Lung microvascular endothelial cell (primary cell): Measurements from ENCODE around the gene PRAMEF17. TPM values are rescaled to one million over a fixed set of nuclear protein-coding genes. Genes with fewer than 3 reads are reported as not detected.
"Not testable (repeated sequence)": the region's sequence is repeated elsewhere in the genome, so short reads cannot be mapped to it uniquely, and the experiment has no call there.

ENCODE experiments used
- DNase-seq, 2 donors: peaks; one replicate each; pipeline versions ENCODE4 v3.0.0 to v3.0.0-alpha.2; 2010; ENCODE audit warnings: low read depth in 2 of 2
- total RNA-seq: library from RNA; depleted of rRNA; stranded (reverse); fragments of >200 nt; gene quantifications from 2 replicates; pipeline ENCODE4 v1.2.1, GENCODE V29; 2014

Gene PRAMEF17, protein sequence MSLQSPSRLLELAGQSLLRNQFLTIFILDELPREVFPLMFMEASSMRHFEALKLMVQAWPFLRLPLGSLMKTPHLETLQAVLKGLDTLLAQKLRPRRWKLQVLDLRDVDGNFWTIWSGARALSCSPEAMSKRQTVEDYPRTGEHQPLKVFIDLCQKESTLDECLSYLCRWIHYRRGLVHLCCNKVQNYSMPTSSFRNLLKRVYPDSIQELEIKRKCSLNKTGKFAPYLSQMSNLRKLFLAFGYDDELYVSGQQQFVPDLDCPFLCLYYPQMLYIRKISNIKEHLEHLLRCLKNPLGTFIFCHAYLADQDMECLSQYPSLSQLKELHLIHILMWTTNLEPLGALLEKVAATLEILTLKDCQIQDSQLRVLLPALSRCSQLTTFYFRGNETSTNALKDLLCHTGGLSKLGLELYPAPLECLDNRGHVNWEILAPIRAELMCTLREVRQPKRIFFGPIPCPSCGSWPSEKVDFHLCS
- total RNA-seq = not detected in 2 replicates

DNA sequence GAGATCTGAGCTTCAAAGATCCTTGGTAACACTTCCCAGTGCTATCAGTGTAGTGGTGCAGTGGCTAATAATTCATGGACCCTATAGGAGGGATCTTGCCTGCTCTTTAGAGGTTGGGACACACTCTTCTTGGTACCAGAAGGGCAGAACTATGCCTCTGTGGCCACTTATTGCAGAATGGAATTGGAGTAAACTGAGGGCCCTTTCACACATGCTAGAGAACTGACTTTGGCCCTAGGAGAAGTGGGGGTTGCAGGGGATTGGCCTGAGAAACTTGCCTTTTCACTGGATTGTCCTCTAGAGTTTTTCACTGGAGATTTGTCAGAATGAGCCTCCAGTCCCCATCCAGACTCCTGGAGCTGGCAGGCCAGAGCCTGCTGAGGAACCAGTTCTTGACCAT, at the start of gene PRAMEF17:
PRAMEF17 (plus strand) TSS at position 301 of the 400 bp plus-strand sequence; CDS start at position 327, 26 bp downstream.
- DNase-seq = not testable (repeated sequence)

DNA sequence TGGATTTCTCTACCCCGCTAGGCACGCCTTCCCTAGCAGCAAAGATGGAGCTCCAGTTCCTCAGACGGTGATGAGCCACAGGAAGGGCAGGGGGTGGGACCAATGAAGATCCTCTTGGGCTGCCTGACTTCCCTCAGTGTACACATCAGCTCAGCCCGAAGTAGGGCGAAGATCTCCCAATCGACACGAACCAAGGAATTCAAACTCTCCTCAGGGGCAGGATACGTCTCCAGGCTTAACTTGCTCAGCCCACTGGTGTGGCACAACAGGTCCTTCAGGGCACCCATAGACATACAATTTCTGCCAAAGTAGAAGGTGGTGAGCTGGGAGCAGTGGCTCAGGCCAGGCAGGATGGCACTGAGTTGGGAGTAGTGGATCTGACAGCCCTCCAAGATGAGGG, 46.9 kb upstream of the PRAMEF17 start:
- DNase-seq = not testable (repeated sequence)

DNA sequence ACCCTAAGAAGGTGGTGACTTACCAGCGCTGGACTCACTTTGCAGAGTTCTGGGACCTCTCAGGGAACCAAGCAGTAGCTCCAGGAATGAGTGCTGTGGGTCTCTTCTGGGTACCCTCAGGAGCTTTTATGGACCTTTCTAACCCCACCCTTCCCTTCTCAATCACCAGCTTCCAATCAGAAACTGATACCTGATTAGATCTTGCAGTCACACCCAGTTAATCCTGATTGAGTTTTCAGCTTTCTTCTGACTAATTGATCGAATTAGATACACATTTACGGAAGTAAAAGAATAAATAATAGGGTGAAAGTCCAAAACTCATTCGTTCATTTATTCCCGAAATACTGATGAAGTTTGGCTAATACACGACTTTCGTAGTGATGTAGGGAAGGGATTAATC, 42.4 kb upstream of the PRAMEF17 start, which contains the start of gene PRAMEF14:
PRAMEF14 (minus strand) TSS at position 101 of the 400 bp plus-strand sequence. CDS start 1,820 bp downstream, outside the sequence.
- not testable (repeated sequence) for DNase-seq

DNA sequence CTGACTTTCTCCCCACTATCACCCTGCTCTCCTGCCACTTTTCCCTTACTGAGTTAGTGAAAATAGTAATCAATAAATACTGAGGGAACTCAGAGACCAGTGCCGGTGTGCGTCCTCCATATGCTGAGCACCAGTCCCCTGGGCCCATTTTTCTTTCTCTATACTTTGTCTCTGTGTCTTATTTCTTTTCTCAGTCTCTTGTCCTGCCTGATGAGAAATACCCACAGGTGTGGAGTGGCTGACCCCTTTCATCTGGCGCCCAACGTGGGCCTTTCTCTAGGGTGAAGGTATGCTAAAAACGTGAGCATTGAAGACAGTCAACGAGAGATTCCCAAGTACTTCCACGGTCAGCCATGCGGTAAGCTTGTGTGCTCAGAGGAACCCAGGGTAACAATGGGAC, 36.0 kb upstream of the PRAMEF17 start:
- DNase-seq = peak in 1 of 2 donors; percentile 2

DNA sequence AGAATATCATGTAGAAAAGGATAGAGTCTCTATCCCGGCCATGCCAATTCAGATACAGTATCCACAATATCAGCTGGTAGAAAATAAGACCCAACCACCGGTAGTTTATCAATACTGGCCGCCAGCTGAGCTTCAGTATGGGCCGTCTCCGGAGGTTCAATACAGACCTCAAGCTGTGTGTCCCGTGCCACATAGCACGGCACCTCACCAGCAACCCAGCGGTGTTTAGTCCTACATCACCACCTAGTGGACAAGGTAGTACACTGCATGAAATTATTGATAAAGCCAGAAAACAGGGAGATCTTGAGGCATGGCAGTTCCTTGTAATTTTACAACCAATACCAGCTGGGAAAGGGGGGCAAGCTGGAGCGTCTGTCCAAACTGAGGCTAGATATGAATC, 35.0 kb upstream of the PRAMEF17 start:
- not testable (repeated sequence) for DNase-seq

DNA sequence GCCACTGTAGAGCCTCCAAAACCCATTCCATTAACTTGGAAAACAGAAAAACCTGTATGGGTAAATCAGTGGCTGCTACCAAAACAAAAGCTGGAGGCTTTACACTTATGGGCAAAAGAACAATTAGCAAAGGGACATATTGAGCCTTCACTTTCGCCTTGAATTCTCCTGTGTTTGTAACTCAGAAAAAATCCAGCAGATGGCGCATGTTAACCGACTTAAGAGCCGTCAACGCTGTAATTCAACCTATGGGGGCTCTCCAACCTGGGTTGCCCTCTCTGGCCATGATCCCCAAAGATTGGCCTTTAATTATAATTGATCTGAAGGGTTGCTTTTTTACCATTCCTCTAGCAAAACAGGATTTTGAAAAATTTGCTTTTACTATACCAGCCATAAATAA, 32.7 kb upstream of the PRAMEF17 start:
- peak; percentile 64 to 77 for DNase-seq

DNA sequence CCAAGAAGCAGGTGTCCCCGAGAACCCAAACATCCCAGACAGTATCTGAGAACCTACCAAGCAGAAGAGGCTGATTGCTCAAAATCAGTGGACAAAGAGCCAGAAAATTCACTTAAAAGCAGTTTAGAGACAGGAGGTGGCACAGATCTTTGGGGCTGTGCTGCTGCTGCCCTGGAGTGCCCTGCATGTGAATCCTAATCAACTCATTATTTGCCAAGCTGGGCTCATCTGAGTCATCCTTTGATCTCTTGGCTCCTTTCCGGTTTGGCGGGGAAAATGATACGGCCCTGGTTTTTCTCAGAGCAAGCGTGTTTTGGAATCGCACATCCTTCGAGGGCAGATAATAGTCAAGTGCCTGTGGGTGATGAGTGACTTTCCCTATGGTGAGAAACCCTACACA, 27.1 kb upstream of the PRAMEF17 start:
- not testable (repeated sequence) for DNase-seq

DNA sequence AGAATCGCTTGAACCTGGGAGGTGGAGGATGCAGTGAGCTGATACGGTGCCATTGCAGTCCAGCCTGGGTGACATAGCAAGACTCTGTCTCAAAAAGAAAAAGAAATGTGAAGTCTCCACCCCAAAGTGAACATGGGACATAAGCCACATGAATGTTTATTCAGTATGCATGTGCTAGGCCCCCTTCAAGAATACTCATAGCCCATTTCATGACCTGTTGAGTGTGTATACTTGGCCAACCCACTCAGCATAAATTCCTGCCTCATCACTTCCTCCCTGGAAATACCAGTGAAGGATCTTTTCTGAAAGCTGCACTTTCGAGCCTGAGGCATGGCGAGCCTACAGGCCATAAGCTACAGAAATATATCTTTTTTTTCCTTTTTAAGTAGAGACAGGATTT, 24.5 kb upstream of the PRAMEF17 start:
- DNase-seq = not testable (repeated sequence)

DNA sequence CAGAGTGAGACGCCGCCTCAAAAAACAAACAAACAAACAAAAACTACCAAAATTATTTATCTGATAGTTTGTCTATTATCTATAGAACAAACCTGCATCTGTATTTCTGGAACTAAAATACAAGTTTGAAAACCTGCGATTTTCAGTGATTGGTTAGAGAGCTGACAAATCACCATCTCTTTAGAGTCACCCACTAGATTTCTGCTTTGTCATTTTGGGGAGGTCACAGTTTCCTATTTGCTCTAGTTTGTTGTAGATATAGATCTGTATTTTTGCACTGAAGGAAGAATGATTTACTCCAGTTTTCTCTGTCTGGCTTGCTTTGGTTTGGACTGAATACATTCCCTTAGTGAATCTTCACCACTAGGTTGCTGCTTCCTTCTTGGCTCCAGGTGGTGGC, 22.9 kb upstream of the PRAMEF17 start:
- not testable (repeated sequence) for DNase-seq

DNA sequence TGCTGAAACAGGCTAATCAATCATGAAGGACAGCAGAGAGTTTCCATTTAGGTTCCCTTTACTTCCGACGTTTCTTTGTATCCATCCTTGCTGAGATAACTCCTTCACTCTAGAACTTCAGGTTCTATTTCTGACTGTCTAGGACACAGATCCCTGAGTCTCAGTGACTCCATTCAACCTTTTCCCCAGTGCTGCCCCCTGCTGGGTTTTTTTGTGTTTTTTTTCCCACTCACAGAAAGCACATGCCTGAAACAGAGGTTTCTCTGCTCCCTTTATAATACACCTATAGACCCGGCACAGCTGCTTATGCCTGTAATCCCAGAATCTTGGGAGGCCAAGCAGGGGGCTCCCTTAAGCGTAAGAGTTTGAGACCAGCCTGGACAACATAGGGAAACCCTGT, 20.9 kb upstream of the PRAMEF17 start:
- peak in 1 of 2 donors; percentile 1 for DNase-seq

DNA sequence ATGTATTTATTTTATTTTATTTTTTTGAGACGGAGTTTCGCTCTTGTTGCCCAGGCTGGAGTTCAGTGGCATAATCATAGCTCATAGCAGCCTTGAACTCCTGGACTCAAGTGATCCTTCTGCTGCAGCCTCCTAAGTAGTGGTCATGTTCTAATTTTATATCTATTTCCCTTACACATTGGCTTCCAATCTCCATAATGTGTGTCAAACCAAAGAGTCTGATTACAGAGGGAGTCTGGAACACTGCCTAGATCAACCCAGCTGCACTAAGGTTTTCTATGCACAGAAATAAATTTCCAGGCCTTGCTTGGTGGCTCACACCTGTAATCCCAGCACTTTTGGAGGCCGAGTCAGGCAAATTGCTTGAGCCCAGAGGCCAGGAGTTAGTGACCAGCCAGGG, 10.4 kb upstream of the PRAMEF17 start:
- not testable (repeated sequence) for DNase-seq

DNA sequence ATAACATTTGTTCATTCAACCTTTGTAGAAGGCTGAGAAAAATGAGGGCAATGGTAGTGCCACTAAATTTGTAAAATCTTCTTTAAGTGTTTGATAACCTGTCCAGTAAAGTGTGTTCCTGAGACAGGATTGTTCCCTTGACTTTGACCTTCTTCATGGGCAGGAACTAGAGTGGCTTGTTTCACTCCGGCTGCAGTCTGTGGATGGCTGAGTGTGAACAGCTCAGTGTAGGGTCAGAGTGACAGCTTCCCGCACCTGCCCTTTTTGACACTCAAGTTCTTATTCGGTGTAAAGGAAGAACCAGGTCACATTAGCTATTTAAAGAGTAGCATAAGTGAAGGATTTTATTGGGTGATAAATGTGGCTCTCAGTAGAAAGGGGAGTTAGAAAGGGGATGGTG, 9.1 kb upstream of the PRAMEF17 start:
- DNase-seq = not testable (repeated sequence)

DNA sequence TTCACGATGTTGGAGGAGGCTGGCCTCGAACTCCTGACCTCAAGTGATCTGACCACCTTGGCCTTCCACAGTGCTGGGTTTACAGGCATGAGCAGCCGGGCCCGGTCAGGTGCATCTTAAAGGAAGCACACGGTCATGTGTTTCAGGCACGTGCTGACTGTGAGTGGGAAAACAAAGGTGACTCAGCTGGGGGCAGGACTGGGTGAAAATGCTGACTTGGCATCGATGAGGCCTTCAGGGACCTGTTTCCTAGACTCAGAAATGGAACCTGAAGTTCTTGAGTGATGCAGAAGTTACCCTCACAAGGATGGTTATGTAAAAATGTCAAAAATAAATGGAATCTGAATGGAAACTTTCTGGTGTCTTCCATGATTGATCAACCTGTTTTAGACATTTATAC, 3.6 kb downstream of the PRAMEF17 start:
- DNase-seq = not testable (repeated sequence)

DNA sequence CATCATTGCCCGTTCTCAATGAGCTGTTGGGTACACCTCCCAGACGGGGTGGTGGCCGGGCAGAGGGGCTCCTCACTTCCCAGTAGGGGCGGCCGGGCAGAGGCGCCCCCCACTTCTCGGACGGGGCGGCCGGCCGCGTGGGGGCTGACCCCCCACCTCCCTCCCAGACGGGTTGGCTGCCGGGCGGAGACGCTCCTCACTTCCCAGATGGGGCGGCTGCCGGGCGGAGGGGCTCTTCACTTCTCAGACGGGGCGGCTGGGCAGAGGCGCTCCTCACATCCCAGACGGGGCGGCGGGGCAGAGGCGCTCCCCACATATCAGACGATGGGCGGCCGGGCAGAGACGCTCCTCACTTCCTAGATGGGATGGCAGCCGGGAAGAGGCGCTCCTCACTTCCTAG, 5.3 kb downstream of the PRAMEF17 start:
- not testable (repeated sequence) for DNase-seq

DNA sequence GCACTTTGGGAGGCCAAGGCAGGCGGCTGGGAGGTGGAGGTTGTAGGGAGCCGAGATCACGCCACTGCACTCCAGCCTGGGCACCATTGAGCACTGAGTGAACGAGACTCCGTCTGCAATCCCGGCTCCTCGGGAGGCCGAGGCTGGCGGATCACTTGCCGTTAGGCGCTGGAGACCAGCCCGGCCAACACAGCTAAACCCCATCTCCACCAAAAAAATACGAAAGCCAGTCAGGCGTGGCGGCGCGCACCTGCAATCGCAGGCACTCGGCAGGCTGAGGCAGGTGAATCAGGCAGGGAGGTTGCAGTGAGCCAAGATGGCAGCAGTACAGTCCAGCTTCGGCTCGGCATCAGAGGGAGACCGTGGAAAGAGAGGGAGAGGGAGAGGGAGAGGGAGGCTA, 5.9 kb downstream of the PRAMEF17 start:
- not testable (repeated sequence) for DNase-seq

DNA sequence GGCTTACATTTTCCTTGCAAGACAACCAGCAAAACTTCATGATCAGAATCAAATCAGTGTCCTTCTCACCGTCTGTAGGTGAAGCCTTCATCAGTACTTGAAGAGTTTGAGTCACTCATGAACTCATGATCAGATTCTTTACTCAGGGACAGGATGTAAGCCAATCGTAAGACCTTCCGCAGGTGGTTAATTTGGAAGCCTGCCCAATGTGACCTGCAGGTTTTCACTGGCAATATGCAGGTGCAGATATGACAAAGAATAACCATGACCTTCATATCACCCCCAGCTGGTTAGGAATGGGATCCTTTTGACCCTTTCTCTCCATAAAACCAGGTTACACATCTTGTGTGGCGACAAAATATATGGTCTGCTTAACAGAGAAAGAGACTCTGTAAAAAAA, 18.4 kb downstream of the PRAMEF17 start:
- DNase-seq = no peak

DNA sequence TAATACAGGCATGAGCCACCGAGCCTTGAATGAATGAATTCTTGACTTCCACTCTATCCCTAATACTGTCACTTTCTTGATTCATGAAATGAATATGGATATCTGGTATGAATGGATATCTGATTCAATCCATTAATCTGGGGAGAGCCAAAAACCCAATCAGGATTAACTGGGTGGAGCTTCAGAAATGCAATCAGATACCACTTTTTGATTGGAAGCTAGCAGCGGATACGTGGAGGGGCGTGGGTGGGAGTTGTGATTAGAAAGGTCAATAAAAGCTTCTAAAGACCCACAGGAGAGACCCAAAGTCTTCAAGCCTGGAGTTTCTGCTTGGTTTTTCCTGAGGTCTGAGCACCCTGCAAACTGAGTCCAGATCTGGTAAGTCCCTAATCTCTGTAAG, 20.7 kb downstream of the PRAMEF17 start, which contains the start of gene PRAMEF20:
PRAMEF20 (plus strand) TSS at position 301 of the 400 bp plus-strand sequence. CDS start 5,905 bp downstream, outside the sequence.
- not testable (repeated sequence) for DNase-seq

DNA sequence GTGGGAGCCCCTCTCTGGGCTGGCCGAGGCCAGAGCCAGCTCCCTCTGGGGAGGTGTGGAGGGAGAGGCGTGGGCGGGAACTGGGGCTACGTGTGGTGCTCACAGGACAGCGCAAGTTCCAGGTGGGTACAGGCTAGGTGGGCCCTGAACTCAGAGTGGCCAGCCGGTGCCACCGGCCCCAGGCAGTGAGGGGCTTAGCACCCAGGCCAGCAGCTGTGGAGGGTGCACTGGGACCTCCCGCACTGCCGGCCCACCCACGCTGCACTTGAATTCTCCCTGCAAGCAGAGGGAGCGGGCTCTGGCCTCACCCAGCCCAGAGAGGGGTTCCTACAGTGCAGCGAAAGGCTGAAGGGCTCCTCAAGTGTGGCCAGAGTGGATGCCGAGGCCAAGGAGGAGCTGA, 41.1 kb downstream of the PRAMEF17 start:
- no peak for DNase-seq

DNA sequence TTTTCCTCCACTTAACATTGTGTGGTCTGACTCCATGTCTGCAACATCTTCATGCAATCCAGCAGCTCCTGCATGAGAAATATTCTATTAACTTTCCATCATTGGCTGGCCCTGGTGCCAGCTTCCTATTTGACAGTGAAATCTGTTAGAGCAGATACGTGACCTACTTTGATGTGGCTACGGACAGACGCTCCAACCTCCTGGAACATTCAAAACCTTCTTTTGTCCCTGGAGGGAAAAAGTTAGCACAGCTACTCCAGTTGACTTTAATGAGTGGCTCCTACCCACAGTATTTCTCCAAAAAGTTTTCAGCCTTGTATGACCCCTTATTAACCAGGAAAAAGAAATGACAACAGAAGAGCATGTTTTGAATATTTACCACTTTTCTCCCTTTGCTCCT, 42.8 kb downstream of the PRAMEF17 start:
- DNase-seq = no peak

DNA sequence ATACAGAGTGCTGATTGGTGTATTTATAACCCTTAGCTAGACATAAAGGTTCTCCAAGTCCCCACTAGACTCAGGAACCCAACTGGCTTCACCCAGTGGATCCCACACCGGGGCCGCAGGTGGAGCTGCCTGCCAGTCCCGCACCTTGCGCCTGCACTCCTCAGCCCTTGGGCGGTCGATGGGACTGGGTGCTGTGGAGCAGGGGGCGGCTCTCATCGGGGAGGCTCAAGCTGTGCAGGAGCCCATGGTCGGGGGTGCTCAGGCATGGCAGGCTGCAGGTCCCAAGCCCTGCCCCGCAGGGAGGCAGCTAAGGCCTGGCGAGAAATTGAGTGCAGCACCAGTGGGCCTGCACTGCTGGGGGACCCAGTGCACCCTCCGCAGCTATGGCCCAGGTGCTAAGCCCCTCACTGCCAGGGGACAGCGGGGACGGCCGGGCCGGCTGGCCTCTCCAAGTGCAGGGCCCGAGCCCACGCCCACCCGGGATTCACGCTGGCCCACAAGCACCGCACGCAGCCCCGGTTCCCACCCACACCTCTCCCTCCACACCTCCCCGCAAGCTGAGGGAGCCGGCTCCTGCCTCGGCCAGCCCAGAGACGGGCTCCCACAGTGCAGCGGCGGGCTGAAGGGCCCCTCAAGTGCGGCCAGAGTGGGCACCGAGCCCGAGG, 44.4 kb downstream of the PRAMEF17 start:
- DNase-seq = not testable (repeated sequence)

DNA sequence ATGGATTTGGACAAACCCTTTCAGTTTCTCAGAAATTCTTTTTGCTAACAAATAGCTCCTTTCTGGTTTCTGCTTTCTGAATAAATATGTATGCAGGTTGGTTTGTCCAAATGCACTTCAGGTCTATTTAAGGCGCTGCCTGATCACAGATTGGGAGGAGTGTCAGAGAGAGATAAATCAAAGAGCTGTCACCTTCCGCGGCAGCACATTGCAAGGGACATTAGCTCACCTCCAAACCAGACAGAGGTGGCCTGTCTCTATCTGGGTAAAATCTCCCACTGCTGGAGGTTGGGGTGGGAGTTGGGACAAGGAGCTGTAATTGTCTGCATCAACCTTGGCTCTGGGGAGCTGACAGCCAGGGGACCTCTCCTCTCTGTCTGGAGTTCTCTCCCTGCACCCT, 46.0 kb downstream of the PRAMEF17 start:
- no peak for DNase-seq

DNA sequence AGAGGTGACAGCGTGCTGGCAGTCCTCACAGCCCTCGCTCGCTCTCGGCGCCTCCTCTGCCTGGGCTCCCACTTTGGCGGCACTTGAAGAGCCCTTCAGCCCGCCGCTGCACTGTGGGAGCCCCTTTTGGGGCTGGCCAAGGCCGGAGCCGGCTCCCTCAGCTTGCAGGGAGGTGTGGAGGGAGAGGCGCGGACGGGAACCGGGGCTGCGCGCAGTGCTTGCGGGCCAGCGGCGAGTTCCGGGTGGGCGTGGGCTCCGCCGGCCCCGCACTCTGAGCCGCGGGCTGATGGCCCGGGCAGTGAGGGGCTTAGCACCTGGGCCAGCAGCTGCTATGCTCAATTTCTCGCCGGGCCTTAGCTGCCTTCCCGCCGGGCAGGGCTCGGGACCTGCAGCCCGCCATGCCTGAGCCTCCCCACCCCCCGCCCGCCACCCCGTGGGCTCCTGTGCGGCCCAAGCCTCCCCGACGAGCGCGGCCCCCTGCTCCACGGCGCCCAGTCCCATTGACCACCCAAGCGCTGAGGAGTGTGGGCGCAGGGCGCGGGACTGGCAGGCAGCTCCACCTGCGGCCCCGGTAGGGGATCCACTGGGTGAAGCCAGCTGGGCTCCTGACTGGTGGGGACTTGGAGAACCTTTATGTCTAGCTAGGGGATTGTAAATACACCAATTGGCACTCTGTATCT, 49.8 kb downstream of the PRAMEF17 start:
- DNase-seq = not testable (repeated sequence)
